Pancreas (tissue), 10 donors: ENCODE measurements around the gene AMTN. TPM values are rescaled to one million over a fixed set of nuclear protein-coding genes. Genes with fewer than 3 reads are reported as not detected.
A peak's percentile ranks its signal among the peaks of the same experiment; 100 is the strongest.
"Not testable (repeated sequence)": the region's sequence is repeated elsewhere in the genome, so short reads cannot be mapped to it uniquely, and the experiment has no call there.

Experiments
- ATAC-seq, 4 donors: fragments of 200-7000 bp; cut with Tn5 transposase; one replicate each; pipeline versions ENCODE4 v1.8.0 to v1.9.1; 2020; ENCODE audit warnings: mild to moderate bottlenecking in 4 of 4, moderate library complexity in 4 of 4
- DNase-seq, 6 donors: peaks; one replicate each; pipeline ENCODE4 v3.0.0-alpha.2; 2020
- FAIRE-seq: peaks from 2 replicates; lab custom pipeline; 2012; peaks lifted over from hg19 to GRCh38; lab: Jason Lieb, UNC
- H3K27ac ChIP-seq, 4 donors: fragments of 200-600 bp; sonication (generic); 1 replicate in 3 of 4; 2 replicates in 1 of 4; pipeline versions ENCODE4 v1.5.0 to v1.8.0; 2020
- H3K27me3 ChIP-seq, 4 donors: fragments of 200-600 bp; one replicate each; pipeline ENCODE4 v1.8.0; 2021
- H3K36me3 ChIP-seq, 3 donors: fragments of 200-600 bp; sonication (generic) in 1 of 3; one replicate each; pipeline versions ENCODE4 v1.5.0 to v1.8.0; 2020 to 2021
- H3K4me1 ChIP-seq, 3 donors: fragments of 200-600 bp; one replicate each; pipeline ENCODE4 v1.8.0; 2021
- H3K4me3 ChIP-seq, 4 donors: fragments of 200-600 bp; sonication (generic) in 2 of 4; one replicate each; pipeline versions ENCODE4 v1.5.0 to v1.8.0; 2020 to 2021
- H3K9me3 ChIP-seq, 4 donors: fragments of 200-600 bp; one replicate each; pipeline ENCODE4 v1.8.0; 2021
- CTCF ChIP-seq, 4 donors: fragments of 200-600 bp; sonication (generic) in 3 of 4; IDR thresholded peaks; one replicate each; pipeline versions ENCODE4 v1.5.0 to v1.8.0; 2021; ENCODE audit warnings: antibody characterized with exemption in 4 of 4
- WGBS, 2 donors: extraction: QIAGEN DNeasy Blood & Tissue Kit; methylation state at CpG; one replicate each; pipeline ENCODE4 v1.1.7; 2013; 5-methylcytosine and 5-hydroxymethylcytosine counted together
- intact Hi-C, 3 donors: fragments of 100-400 bp; cut with DNase I; formaldehyde crosslinking; loops; one replicate each; pipeline versions ENCODE4 v1.11.1 to v1.14.2; 2022
- polyA plus RNA-seq, 2 donors: library from polyadenylated mRNA; stranded (reverse); fragments of 200-250 nt; gene quantifications; one replicate each; pipeline ENCODE4 v1.2.3, GENCODE V29; 2013
- total RNA-seq, 6 donors: library from RNA; stranded (reverse); fragmentation: NEBNext Ultra II Directional in 4 of 6; extraction: Animal tissue kit (Norgen Biotek cat#: 25700) in 4 of 6; gene quantifications; one replicate each; pipeline versions ENCODE4 v1.2.1 to v1.2.4, GENCODE V29; 2021 to 2023
- donor health status: healthy with polysubstance abuse.
- donor health status: DM: no; HTN: no; CAD: no; lungs with moderate emphysema.
- donor health status: DM: no; HTN: no; CAD: no.
- donor health status: control.
- donor health status: control.
- donor health status: Bipolar disorder and iron deficiency.
- donor health status: DM: yes; HTN: yes; CAD: no.
- donor health status: DM: no; HTN: no; CAD: no.
- donor health status: DM: no; HTN: no; CAD: no.
- donor health status: DM: yes; HTN: yes; CAD: no.

AMTN gene
- total and polyA plus RNA-seq, 8 donors = 0.53 TPM; not detected in 7

- Histone ChIP-seq H3K27me3 (no peaks in the 10 kb centered on the region), H3K4me3 (no peak overlapping the region), H3K4me1 (no peaks in the 10 kb centered on the region), H3K27ac (no peak overlapping the region), H3K9me3 (no peaks in the 10 kb centered on the region), H3K36me3 (no peaks in the 10 kb centered on the region)
- intact Hi-C loops = no loop called here
- no peak for TF ChIP-seq CTCF (IDR thresholded peaks at IDR 0.05)
- ATAC-seq (peak in 1 of 4 donors; percentile 52), DNase-seq (no peak), FAIRE-seq (no peak)
- 7 to 10% methylated on average over 2 of the region's 2 CpGs for WGBS, 2 donors
Observed at GRCh38 chr4:70533211-70533610, 14.8 kb downstream of the AMTN start.

- Histone ChIP-seq H3K4me3 (no peak overlapping the region), H3K27me3 (no peaks in the 10 kb centered on the region), H3K4me1 (no peaks in the 10 kb centered on the region), H3K27ac (no peak overlapping the region), H3K36me3 (no peaks in the 10 kb centered on the region), H3K9me3 (no peaks in the 10 kb centered on the region)
- 93 to 98% methylated on average over 3 of the region's 3 CpGs for WGBS, 2 donors
- no peak for DNase-seq
- FAIRE-seq = no peak
- intact Hi-C loops = no loop called here
- TF ChIP-seq CTCF (IDR thresholded peaks at IDR 0.05) = no peak
- ATAC-seq = no peak
Observed at GRCh38 chr4:70533791-70534190, 15.4 kb downstream of the AMTN start.

- FAIRE-seq, H3K4me3 ChIP-seq, H3K27ac ChIP-seq, ATAC-seq, H3K27me3 ChIP-seq, H3K9me3 ChIP-seq, H3K4me1 ChIP-seq, intact Hi-C loops, H3K36me3 ChIP-seq, DNase-seq: not testable (repeated sequence)
- 87 to 94% methylated on average over 3 of the region's 3 CpGs for WGBS, 2 donors
Observed at GRCh38 chr4:70534886-70535285, 16.5 kb downstream of the AMTN start.

- no peak for TF ChIP-seq CTCF (IDR thresholded peaks at IDR 0.05)
- FAIRE-seq (no peak), ATAC-seq (no peak), DNase-seq (no peak)
- intact Hi-C loops = no loop called here
- no peak overlapping the region for H3K27ac ChIP-seq
- no peak overlapping the region for H3K4me3 ChIP-seq
- H3K27me3 ChIP-seq = no peaks in the 10 kb centered on the region
- no peaks in the 10 kb centered on the region for H3K9me3 ChIP-seq
- H3K36me3 ChIP-seq = no peaks in the 10 kb centered on the region
- no peaks in the 10 kb centered on the region for H3K4me1 ChIP-seq
Observed at GRCh38 chr4:70538869-70539268, 20.5 kb downstream of the AMTN start.

GRCh38 chr4:70544279-70544868 lies 26.0 kb downstream of the AMTN start:
- TF ChIP-seq CTCF (IDR thresholded peaks at IDR 0.05) = peak; percentile 5 to 31 (median 18)
- Histone ChIP-seq H3K27ac (no peak overlapping the region), H3K27me3 (no peaks in the 10 kb centered on the region), H3K4me3 (no peak overlapping the region), H3K36me3 (no peaks in the 10 kb centered on the region), H3K9me3 (no peaks in the 10 kb centered on the region), H3K4me1 (no peaks in the 10 kb centered on the region)
- DNase-seq = no peak
- ATAC-seq = peak in 3 of 4 donors; percentile 44 to 48 (median 45)
- no peak for FAIRE-seq
- intact Hi-C loops = no loop called here
